GM21381 (cell line): ENCODE measurements around the gene HEXA.

Experiments used
- ATAC-seq: cut with Tn5 transposase; IDR thresholded peaks from one replicate; pipeline ENCODE4 v1.9.1; 2021; ENCODE audit warnings: mild to moderate bottlenecking, moderate library complexity; ENCODE audit not compliant: unreplicated experiment

HEXA gene

GRCh38 chr15:72377331-72377730 is 1.5 kb upstream of the HEXA start:
- ATAC-seq = no peak

GRCh38 chr15:72375501-72375845 is 341 bp downstream of the HEXA start:
- peak; percentile 50 for ATAC-seq

DNA sequence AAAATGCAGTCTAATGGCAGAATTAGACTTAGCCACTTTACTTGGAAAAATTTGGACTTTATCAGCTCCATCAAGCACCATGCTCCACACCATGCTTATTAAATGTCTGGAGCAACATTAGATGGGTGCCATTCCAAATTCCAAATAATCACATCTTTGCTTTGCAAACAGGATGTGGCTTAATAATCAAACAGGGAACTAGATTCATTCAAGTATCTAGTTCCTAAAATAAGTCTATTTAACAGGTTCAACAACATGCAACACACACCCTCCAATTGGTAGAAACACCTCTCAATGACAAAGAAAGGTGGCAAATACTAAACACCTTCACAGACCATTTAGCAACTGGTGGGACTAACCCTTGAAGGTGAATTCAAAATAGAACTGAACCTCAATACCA is 3.5 kb downstream of the HEXA start:
- ATAC-seq = no peak

- ATAC-seq = no peak
These were observed 5.8 kb downstream of the HEXA start for GRCh38 chr15:72369964-72370363.

GRCh38 chr15:72368899-72369298 is 6.9 kb downstream of the HEXA start:
- no peak for ATAC-seq

DNA sequence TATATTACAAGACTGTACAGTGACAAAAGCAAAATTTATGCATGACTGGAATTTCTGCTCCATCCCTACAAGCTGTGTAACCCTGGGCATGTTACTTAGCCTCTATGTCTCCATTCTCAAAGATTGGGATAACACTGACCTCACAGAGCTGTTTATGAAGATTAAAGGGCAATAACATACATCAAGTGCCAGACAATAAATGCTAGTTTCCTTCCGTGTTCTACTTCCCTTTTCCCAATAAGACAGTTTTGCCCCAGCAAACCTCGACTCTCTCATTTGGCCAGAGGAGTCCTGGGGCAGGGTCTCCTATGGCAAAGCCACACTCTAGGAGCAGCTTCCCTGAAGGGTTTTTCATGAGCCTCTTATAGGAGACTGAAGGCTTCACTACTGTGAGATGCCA is 7.5 kb downstream of the HEXA start:
- no peak for ATAC-seq

- peak; percentile 89 for ATAC-seq
These were observed 10.0 kb downstream of the HEXA start for GRCh38 chr15:72365844-72366243.

DNA sequence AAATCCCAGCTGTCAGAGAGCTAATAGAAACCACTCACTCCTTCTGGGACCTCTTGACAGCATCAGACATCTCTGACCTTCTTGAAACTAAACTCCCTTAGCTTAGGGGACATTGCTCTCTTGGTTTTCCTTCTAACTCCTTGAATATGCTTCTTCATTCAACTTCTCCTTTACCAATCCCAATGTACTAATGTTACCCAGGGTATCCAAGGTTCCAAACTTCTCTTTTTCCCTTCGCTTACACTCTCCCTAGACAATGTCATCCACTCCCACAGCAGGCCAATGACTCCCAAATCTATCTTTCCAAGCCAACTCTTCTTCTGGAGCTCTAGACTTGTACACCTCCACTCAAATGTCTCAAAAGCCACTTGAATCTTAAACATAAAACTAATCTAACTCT is 14.6 kb downstream of the HEXA start:
- ATAC-seq = no peak

DNA sequence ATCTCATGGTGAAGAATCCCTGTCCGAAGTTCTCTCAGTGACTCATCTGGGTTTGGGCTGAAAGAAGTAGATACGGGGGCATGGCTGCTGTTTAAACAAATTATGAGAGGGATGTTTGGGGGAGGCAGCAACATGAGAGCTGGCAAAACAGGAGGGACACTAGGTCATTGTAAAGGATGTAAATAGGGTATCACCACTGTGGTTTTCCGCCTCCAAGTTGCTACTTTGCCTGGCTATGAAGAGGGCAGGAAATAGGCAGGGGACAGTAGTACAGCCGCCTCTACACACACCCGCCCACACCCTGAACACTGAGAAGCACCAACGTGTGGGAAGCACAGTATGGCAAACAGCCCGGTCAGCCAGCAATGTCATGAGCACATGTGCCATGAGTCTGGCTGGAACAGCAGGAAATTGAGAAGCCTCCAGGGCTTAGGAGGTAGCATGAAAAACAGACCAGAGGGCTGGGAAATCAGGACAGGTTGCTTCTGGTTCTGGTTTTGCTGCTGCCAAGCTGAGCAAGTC is 17.1 kb downstream of the HEXA start:
- ATAC-seq = peak; percentile 77

DNA sequence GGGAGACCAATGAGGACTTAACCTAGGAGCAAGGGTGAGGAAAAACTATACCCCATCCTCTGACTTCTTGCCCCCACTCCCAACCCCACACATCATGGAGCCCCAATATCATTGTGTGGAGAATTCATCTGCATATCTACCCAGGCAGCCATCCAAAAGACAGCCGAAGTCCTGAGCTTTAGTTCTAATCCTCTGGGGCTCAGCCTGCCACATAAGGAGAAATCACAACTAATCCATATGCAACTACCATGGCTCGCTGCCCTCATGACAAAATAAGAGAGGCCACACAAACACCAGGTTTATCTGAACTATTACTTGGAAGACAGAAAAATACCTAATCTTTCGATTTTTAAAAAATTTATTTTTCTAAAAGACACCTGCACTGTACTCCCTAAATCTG is 17.7 kb downstream of the HEXA start:
- no peak for ATAC-seq

DNA sequence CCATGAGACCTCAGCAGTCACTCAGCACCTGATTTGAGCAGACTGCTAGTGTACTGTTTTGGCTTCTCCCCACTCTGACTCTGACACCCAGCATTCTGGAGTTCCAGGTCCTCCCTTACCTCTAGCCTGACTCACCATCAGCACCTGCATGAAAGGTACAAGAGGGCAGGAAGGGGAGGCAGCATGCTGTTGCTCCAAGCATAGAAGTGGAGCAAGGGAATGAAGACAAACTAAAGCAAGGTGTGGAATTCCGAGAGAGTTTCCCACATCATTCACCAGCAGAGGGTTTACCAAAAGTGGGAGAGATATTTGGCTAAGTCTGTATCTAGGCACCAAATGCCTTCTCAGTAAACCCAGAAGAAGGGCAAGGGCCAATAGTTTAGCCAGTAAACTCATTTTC is 21.3 kb downstream of the HEXA start:
- no peak for ATAC-seq

GRCh38 chr15:72353266-72353665 is 22.5 kb downstream of the HEXA start:
- no peak for ATAC-seq

- no peak for ATAC-seq
These were observed 30.0 kb downstream of the HEXA start for GRCh38 chr15:72345806-72346205.

DNA sequence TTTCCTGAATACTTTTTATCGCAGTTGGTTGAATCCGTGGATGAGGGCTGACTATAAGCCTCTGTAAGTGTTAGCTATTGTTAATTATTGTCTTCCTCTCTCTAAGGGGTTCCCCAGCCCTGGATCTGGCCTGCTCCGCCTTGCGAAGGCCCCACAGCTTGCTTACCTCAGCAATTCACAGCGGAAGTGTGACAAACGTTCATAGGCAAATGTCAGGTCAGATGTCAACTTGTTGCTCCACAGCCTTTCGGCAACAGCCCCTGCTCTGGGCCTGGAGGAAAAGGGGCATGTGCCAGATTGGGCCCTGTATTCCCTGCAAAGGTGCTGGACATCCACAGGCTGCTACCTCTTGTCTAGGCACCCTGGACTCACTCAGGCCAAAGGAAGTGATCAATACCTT is 30.5 kb downstream of the HEXA start:
- no peak for ATAC-seq

DNA sequence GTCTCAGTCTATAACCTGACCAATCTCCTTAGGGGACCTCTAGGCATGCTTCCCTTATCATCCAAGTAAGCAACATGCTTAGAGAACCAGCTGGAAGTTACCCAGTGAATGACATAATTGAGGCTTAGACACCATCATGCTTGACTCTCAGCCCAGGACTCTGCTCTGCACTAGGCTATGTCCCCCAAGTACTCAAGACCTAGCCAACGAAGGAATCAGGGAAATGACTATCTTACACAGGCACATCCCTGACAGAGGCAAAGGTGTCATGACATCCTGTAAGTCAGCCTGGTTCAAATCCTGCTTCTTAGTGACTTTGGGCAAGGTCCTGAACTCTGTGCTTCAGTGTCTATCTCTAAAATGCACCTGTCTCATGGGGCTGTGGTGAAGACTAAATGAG is 31.2 kb downstream of the HEXA start:
- ATAC-seq = no peak

GRCh38 chr15:72342385-72342784 is 33.4 kb downstream of the HEXA start:
- ATAC-seq = no peak

GRCh38 chr15:72341361-72341760 is 34.5 kb downstream of the HEXA start:
- no peak for ATAC-seq

GRCh38 chr15:72340366-72340765 is 35.4 kb downstream of the HEXA start:
- no peak for ATAC-seq

GRCh38 chr15:72339777-72340177 is 36.0 kb downstream of the HEXA start:
- no peak for ATAC-seq

GRCh38 chr15:72338617-72339321 is 37.0 kb downstream of the HEXA start:
- no peak for ATAC-seq

DNA sequence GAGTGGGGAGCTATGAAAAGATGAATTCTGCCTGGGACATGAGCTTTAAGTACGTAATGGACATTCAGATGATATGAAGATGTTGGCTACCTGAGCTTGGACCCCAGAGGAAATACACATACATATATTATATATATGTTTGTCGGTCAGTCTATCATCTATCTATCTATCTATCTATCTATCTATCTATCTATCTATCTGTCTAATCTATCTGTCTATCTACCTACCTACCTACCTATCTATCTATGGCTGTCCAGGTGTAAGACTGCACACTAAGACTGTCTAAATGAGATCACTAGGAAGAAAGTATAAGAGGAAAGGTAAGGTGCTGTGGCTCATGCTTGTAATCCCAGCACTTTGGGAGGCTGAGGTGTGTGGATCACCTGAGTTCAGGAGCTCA is 37.7 kb downstream of the HEXA start:
- no peak for ATAC-seq

- ATAC-seq = no peak
These were observed 41.0 kb downstream of the HEXA start for GRCh38 chr15:72334842-72335241.

- ATAC-seq = no peak
These were observed 44.8 kb downstream of the HEXA start for GRCh38 chr15:72331021-72331420.
